A673 (cell line): Measurements from ENCODE around the gene VRTN. TPM values are rescaled to one million over a fixed set of nuclear protein-coding genes. Genes with fewer than 3 reads are reported as not detected.

Experiments used
- BruUV-seq: library from RNA; stranded (reverse); fragments of 400-500 nt; replicated peaks from 2 replicates; lab custom pipeline; 2021; lab: Mats Ljungman, UMichigan
- CTCF ChIA-PET: fragments of 300-600 bp; sonication (Branson Sonifier 250); formaldehyde crosslinking; loops from one replicate; lab custom pipeline; 2022; ENCODE audit warnings: antibody characterized with exemption; lab: Charles Lee
- POLR2A ChIA-PET: fragments of 300-600 bp; sonication (Branson Sonifier 250); formaldehyde crosslinking; loops from one replicate; lab custom pipeline; 2022; ENCODE audit warnings: antibody characterized with exemption; ENCODE audit not compliant: low non-redundant PET; lab: Charles Lee
- DNase-seq: peaks from one replicate; pipeline ENCODE4 v3.0.0-alpha.2; 2015; ENCODE audit warnings: low spot score
- H3K27ac ChIP-seq: fragments of 200-600 bp; sonication (generic); 2 replicates; pipeline ENCODE4 v1.5.1; 2016; ENCODE audit warnings: mixed run types, low read depth, mild to moderate bottlenecking, mixed read lengths, antibody characterized with exemption, low read length; ENCODE audit not compliant: poor library complexity, severe bottlenecking
- H3K27me3 ChIP-seq: fragments of 200-600 bp; sonication (generic); replicated peaks from 2 replicates; pipeline ENCODE4 v1.6.1; 2017; ENCODE audit warnings: mixed run types, low read depth, mild to moderate bottlenecking, mixed read lengths, antibody characterized with exemption, low read length; ENCODE audit not compliant: insufficient read depth, poor library complexity
- H3K36me3 ChIP-seq: fragments of 200-600 bp; sonication (generic); 2 replicates; pipeline ENCODE4 v1.6.1; 2016; ENCODE audit warnings: mixed run types, mild to moderate bottlenecking, mixed read lengths, antibody characterized with exemption, low read length; ENCODE audit not compliant: insufficient read depth, poor library complexity, severe bottlenecking
- H3K4me1 ChIP-seq: fragments of 200-600 bp; sonication (generic); 2 replicates; pipeline ENCODE4 v1.6.1; 2017; ENCODE audit warnings: mixed run types, mild to moderate bottlenecking, mixed read lengths, antibody characterized with exemption, low read length; ENCODE audit not compliant: insufficient read depth, poor library complexity, severe bottlenecking
- H3K4me3 ChIP-seq: fragments of 200-600 bp; sonication (generic); 2 replicates; pipeline ENCODE4 v1.5.1; 2016; ENCODE audit warnings: low read depth, mixed run types, mild to moderate bottlenecking, mixed read lengths, low read length; ENCODE audit not compliant: poor library complexity, severe bottlenecking
- H3K9me3 ChIP-seq: fragments of 200-600 bp; sonication (generic); 2 replicates; pipeline ENCODE4 v1.6.1; 2016; ENCODE audit warnings: mixed run types, low read depth, mild to moderate bottlenecking, mixed read lengths, antibody characterized with exemption, low read length; ENCODE audit not compliant: poor library complexity, severe bottlenecking
- EZH2 ChIP-seq: fragments of 200-600 bp; sonication (generic); IDR thresholded peaks from 2 replicates; pipeline ENCODE4 v1.6.1; 2017; ENCODE audit warnings: borderline replicate concordance, low read depth, mild to moderate bottlenecking, mixed read lengths, antibody characterized with exemption, low read length; ENCODE audit not compliant: poor library complexity, severe bottlenecking
- intact Hi-C: fragments of 100-400 bp; cut with micrococcal nuclease; formaldehyde crosslinking; loops from one replicate; pipeline ENCODE4 v1.10.0; 2022; ENCODE audit not compliant: unreplicated experiment
- total RNA-seq: library from RNA; stranded (reverse); gene quantifications from 2 replicates; pipeline ENCODE4 v1.2.3, GENCODE V29; 2021
- TF ChIP-seq, protein P1 (sequence below): fragments of 300-800, 200-600 bp; sonication (generic); conservative IDR thresholded peaks from 2 replicates; pipeline ENCODE4 v1.5.1; 2017; ENCODE audit warnings: low read depth, mild to moderate bottlenecking, antibody characterized with exemption, low read length, moderate library complexity, mixed read lengths

Gene VRTN
- total RNA-seq, 1 experiment from 2014 or later, result not detected

- H3K27me3 ChIP-seq, result no peaks in the 10 kb centered on the region
- no peak overlapping the region for H3K4me3 ChIP-seq
- ChIA-PET POLR2A (no interaction called here), CTCF (interaction anchor here (0.5 kb wide), 1 partner anchor 42 kb away, joined by 16 read pairs; no protein-coding TSS in a partner anchor)
- BruUV-seq, result no TSS peak
- no peak for TF ChIP-seq EZH2
- TF ChIP-seq, protein P1, sequence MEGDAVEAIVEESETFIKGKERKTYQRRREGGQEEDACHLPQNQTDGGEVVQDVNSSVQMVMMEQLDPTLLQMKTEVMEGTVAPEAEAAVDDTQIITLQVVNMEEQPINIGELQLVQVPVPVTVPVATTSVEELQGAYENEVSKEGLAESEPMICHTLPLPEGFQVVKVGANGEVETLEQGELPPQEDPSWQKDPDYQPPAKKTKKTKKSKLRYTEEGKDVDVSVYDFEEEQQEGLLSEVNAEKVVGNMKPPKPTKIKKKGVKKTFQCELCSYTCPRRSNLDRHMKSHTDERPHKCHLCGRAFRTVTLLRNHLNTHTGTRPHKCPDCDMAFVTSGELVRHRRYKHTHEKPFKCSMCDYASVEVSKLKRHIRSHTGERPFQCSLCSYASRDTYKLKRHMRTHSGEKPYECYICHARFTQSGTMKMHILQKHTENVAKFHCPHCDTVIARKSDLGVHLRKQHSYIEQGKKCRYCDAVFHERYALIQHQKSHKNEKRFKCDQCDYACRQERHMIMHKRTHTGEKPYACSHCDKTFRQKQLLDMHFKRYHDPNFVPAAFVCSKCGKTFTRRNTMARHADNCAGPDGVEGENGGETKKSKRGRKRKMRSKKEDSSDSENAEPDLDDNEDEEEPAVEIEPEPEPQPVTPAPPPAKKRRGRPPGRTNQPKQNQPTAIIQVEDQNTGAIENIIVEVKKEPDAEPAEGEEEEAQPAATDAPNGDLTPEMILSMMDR, result no peak
- no peak for DNase-seq
- no peaks in the 10 kb centered on the region for H3K9me3 ChIP-seq
- H3K4me1 ChIP-seq, result no peaks in the 10 kb centered on the region
- no peaks in the 10 kb centered on the region for H3K36me3 ChIP-seq
- H3K27ac ChIP-seq, result no peak overlapping the region
- intact Hi-C loops, result no loop called here
Measured at GRCh38 chr14:74309125-74310022, 38.9 kb upstream of the VRTN start.

DNA sequence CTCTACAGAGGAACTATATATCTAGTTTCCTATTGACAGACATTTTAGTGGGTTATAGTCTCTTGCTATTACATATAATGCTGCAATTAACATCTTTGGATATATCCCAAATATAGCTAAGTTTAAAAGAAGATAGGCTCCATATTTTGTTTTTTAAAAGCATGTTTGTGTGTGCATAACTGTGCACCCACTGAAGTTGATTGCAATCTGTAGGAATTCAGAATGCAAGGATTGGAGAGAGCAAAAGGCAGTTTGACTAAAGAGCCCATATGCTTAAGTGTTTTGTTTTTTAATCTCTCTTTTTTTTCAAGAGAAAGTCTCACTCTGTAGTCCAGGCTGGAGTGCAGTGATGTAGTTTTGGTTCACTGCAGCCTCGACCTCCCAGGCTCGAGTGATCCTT lies 36.1 kb upstream of the VRTN start:
- H3K4me3 ChIP-seq, result no peak overlapping the region
- ChIA-PET POLR2A (no interaction called here), CTCF (no interaction called here)
- no peaks in the 10 kb centered on the region for H3K9me3 ChIP-seq
- H3K4me1 ChIP-seq, result no peaks in the 10 kb centered on the region
- no peaks in the 10 kb centered on the region for H3K36me3 ChIP-seq
- no TSS peak for BruUV-seq
- no peak for TF ChIP-seq EZH2
- TF ChIP-seq, protein P1, result no peak
- H3K27ac ChIP-seq, result no peak overlapping the region
- no peak for DNase-seq
- H3K27me3 ChIP-seq, result no peaks in the 10 kb centered on the region
- intact Hi-C loops, result no loop called here

DNA sequence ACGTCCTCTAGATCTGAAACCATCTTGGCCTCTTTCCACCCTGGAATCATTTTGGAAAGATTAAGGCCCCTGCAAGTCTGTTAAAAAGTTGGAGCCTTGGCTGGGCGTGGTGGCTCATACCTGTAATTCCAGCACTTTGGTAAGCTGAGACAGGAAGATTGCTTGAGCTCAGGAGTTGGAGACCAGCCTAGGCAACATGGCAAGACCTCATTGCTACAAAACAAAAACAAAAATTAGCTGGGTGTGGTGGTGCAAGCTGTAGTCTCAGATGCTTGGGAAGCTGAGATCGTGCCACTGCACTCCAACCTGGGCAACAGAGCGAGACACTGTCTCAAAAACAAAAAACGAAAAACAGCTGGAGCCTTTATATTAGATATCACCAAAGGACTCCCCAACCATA lies 34.7 kb upstream of the VRTN start:
- Histone ChIP-seq H3K27me3 (no peaks in the 10 kb centered on the region), H3K4me1 (no peaks in the 10 kb centered on the region), H3K36me3 (no peaks in the 10 kb centered on the region), H3K4me3 (no peak overlapping the region), H3K9me3 (no peaks in the 10 kb centered on the region), H3K27ac (no peak overlapping the region)
- CTCF ChIA-PET, result no interaction called here
- no TSS peak for BruUV-seq
- DNase-seq, result no peak
- intact Hi-C loops, result no loop called here
- POLR2A ChIA-PET, result no interaction called here
- no peak for TF ChIP-seq EZH2
